GM21390 (cell line): ENCODE results near the gene CEP128.
A peak's percentile ranks its signal among the peaks of the same experiment; 100 is the strongest.

ENCODE experiments used
- ATAC-seq: cut with Tn5 transposase; IDR thresholded peaks from one replicate; pipeline ENCODE4 v1.9.1; 2021; ENCODE audit not compliant: unreplicated experiment

Gene CEP128

GRCh38 chr14:80906336-80906735 is 35.2 kb downstream of the CEP128 start:
- no peak for ATAC-seq

GRCh38 chr14:80902608-80903007 is 38.9 kb downstream of the CEP128 start:
- no peak for ATAC-seq

GRCh38 chr14:80901822-80902221 is 39.7 kb downstream of the CEP128 start:
- ATAC-seq, result no peak

- ATAC-seq, result no peak
These were observed 40.3 kb downstream of the CEP128 start for GRCh38 chr14:80901260-80901659.

GRCh38 chr14:80872645-80873044 is 68.9 kb downstream of the CEP128 start:
- no peak for ATAC-seq

- ATAC-seq, result no peak
These were observed 73.3 kb downstream of the CEP128 start for GRCh38 chr14:80868260-80868659.

GRCh38 chr14:80867798-80868197 is 73.7 kb downstream of the CEP128 start:
- no peak for ATAC-seq

- ATAC-seq, result no peak
These were observed 74.4 kb downstream of the CEP128 start for GRCh38 chr14:80867091-80867490.

GRCh38 chr14:80865565-80865964 is 76.0 kb downstream of the CEP128 start:
- no peak for ATAC-seq

- no peak for ATAC-seq
These were observed 78.6 kb downstream of the CEP128 start for GRCh38 chr14:80862983-80863382.

GRCh38 chr14:80862541-80862940 is 79.0 kb downstream of the CEP128 start:
- ATAC-seq, result no peak

- ATAC-seq, result peak; percentile 59
These were observed 91.2 kb downstream of the CEP128 start for GRCh38 chr14:80850197-80850814.

GRCh38 chr14:80847070-80847469 is 94.5 kb downstream of the CEP128 start:
- no peak for ATAC-seq

- ATAC-seq, result no peak
These were observed 95.7 kb downstream of the CEP128 start for GRCh38 chr14:80845856-80846255.

GRCh38 chr14:80844872-80845271 is 96.7 kb downstream of the CEP128 start:
- no peak for ATAC-seq

GRCh38 chr14:80839743-80840142 is 101.8 kb downstream of the CEP128 start:
- no peak for ATAC-seq

- ATAC-seq, result no peak
These were observed 131.9 kb downstream of the CEP128 start for GRCh38 chr14:80809663-80810062.

- no peak for ATAC-seq
These were observed 136.4 kb downstream of the CEP128 start for GRCh38 chr14:80805136-80805535.

- ATAC-seq, result no peak
These were observed 142.7 kb downstream of the CEP128 start for GRCh38 chr14:80798878-80799277.

- ATAC-seq, result no peak
These were observed 143.3 kb downstream of the CEP128 start for GRCh38 chr14:80798211-80798610.

- ATAC-seq, result no peak
These were observed 148.8 kb downstream of the CEP128 start for GRCh38 chr14:80792771-80793170.

- ATAC-seq, result no peak
These were observed 153.7 kb downstream of the CEP128 start for GRCh38 chr14:80787876-80788275.

GRCh38 chr14:80784820-80785219 is 156.7 kb downstream of the CEP128 start:
- no peak for ATAC-seq
